ENCODE measurements around the gene STRN. TPM values are rescaled to one million over a fixed set of nuclear protein-coding genes. Genes with fewer than 3 reads are reported as not detected.

The STRN gene
- total and polyA plus RNA-seq, 10 of the 15 experiments (the other 5 are each of a cell fraction or from before 2014, with no cell fraction given), result 1.00 to 19.2 (median 9.1) TPM

- no peak overlapping the region for H3K27ac ChIP-seq (ENCODE audit: control insufficient read depth, insufficient read depth)
- ATAC-seq (no peak), DNase-seq (ENCODE audit: low read depth, low spot score) (no peak), FAIRE-seq (no peak)
- H3K79me2 ChIP-seq (ENCODE audit: control insufficient read depth, insufficient read depth, low read length), result peaks cover 3% of the 10 kb centered on the region; the same call in 1 of the 2 replicates
- in situ Hi-C loops (cut with MboI), result no loop called here
- no peaks in the 10 kb centered on the region for H3K36me3 ChIP-seq (ENCODE audit: control insufficient read depth in 2 of 2, insufficient read depth in 2 of 2, low read length in 1 of 2)
- no peak overlapping the region for H2AFZ ChIP-seq (ENCODE audit: control insufficient read depth, low read depth, low read length)
- H3K4me1 ChIP-seq (ENCODE audit: control insufficient read depth, insufficient read depth, low read length), result no peaks in the 10 kb centered on the region; the same call in 1 of the 2 replicates
- H3K9ac ChIP-seq (ENCODE audit: control insufficient read depth, insufficient read depth, low read length), result no peak overlapping the region
- ChIA-PET RAD21 (ENCODE audit: unreplicated experiment) (no interaction called here), CTCF (no interaction called here), POLR2A (no interaction called here), SMC1A (ENCODE audit: uncharacterized antibody, unreplicated experiment) (no interaction called here)
- no peaks in the 10 kb centered on the region for H4K20me1 ChIP-seq (ENCODE audit: control insufficient read depth, insufficient read depth)
- H3K27me3 ChIP-seq (replicated peaks in 1 of 2; ENCODE audit: control insufficient read depth in 2 of 2, insufficient read depth in 2 of 2, low read length in 1 of 2), result no peaks in the 10 kb centered on the region
- intact Hi-C loops (cut with micrococcal nuclease; ENCODE audit: unreplicated experiment), result no loop called here
- H3K4me3 ChIP-seq, result no peak overlapping the region
- no peaks in the 10 kb centered on the region for H3K9me3 ChIP-seq (replicated peaks; ENCODE audit: control insufficient read depth, insufficient read depth, low read length)
- 98% methylated on average over 3 of the region's 3 CpGs for WGBS (ENCODE audit: insufficient coverage, insufficient replicate concordance, low lambda C conversion rate, missing lambda C conversion rate)
- BruUV-seq (replicated peaks), result no TSS peak
- H3K4me2 ChIP-seq (ENCODE audit: control insufficient read depth, insufficient read depth), result no peak overlapping the region
- TF ChIP-seq ZNF207 (IDR thresholded peaks at IDR 0.05; ENCODE audit: borderline replicate concordance) (no peak), PBX3 (IDR thresholded peaks at IDR 0.05; ENCODE audit: insufficient replicate concordance, low read depth, low read length) (no peak), CHD2 (IDR thresholded peaks at IDR 0.05; ENCODE audit: borderline replicate concordance, low read depth, low read length) (no peak), HCFC1 (IDR thresholded peaks at IDR 0.05; ENCODE audit: low read length) (no peak), ZNF24 (IDR thresholded peaks at IDR 0.05) (no peak), LARP7 (IDR thresholded peaks at IDR 0.05) (no peak), NR2F1 (conservative IDR thresholded peaks at IDR 0.05) (no peak), ATF3 (IDR thresholded peaks at IDR 0.05; ENCODE audit: borderline replicate concordance, extremely low read depth, low read depth, low read length) (no peak), MEF2A (IDR thresholded peaks at IDR 0.05; ENCODE audit: insufficient read depth, low read depth, low read length) (no peak), TCF3 (IDR thresholded peaks at IDR 0.05; ENCODE audit: borderline replicate concordance, insufficient read depth, low read depth, low read length) (no peak)
- TF ChIP-seq, protein P1, sequence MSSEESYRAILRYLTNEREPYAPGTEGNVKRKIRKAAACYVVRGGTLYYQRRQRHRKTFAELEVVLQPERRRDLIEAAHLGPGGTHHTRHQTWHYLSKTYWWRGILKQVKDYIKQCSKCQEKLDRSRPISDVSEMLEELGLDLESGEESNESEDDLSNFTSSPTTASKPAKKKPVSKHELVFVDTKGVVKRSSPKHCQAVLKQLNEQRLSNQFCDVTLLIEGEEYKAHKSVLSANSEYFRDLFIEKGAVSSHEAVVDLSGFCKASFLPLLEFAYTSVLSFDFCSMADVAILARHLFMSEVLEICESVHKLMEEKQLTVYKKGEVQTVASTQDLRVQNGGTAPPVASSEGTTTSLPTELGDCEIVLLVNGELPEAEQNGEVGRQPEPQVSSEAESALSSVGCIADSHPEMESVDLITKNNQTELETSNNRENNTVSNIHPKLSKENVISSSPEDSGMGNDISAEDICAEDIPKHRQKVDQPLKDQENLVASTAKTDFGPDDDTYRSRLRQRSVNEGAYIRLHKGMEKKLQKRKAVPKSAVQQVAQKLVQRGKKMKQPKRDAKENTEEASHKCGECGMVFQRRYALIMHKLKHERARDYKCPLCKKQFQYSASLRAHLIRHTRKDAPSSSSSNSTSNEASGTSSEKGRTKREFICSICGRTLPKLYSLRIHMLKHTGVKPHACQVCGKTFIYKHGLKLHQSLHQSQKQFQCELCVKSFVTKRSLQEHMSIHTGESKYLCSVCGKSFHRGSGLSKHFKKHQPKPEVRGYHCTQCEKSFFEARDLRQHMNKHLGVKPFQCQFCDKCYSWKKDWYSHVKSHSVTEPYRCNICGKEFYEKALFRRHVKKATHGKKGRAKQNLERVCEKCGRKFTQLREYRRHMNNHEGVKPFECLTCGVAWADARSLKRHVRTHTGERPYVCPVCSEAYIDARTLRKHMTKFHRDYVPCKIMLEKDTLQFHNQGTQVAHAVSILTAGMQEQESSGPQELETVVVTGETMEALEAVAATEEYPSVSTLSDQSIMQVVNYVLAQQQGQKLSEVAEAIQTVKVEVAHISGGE (CRISPR knock-in tag; IDR thresholded peaks at IDR 0.05), result no peak
- TF ChIP-seq, protein P2, sequence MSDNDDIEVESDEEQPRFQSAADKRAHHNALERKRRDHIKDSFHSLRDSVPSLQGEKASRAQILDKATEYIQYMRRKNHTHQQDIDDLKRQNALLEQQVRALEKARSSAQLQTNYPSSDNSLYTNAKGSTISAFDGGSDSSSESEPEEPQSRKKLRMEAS (IDR thresholded peaks at IDR 0.05; ENCODE audit: low read depth, low read length), result no peak
- TF ChIP-seq, protein P3, sequence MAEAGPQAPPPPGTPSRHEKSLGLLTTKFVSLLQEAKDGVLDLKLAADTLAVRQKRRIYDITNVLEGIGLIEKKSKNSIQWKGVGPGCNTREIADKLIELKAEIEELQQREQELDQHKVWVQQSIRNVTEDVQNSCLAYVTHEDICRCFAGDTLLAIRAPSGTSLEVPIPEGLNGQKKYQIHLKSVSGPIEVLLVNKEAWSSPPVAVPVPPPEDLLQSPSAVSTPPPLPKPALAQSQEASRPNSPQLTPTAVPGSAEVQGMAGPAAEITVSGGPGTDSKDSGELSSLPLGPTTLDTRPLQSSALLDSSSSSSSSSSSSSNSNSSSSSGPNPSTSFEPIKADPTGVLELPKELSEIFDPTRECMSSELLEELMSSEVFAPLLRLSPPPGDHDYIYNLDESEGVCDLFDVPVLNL (IDR thresholded peaks at IDR 0.05; ENCODE audit: low read depth, low read length), result no peak
- TF ChIP-seq, protein P4, sequence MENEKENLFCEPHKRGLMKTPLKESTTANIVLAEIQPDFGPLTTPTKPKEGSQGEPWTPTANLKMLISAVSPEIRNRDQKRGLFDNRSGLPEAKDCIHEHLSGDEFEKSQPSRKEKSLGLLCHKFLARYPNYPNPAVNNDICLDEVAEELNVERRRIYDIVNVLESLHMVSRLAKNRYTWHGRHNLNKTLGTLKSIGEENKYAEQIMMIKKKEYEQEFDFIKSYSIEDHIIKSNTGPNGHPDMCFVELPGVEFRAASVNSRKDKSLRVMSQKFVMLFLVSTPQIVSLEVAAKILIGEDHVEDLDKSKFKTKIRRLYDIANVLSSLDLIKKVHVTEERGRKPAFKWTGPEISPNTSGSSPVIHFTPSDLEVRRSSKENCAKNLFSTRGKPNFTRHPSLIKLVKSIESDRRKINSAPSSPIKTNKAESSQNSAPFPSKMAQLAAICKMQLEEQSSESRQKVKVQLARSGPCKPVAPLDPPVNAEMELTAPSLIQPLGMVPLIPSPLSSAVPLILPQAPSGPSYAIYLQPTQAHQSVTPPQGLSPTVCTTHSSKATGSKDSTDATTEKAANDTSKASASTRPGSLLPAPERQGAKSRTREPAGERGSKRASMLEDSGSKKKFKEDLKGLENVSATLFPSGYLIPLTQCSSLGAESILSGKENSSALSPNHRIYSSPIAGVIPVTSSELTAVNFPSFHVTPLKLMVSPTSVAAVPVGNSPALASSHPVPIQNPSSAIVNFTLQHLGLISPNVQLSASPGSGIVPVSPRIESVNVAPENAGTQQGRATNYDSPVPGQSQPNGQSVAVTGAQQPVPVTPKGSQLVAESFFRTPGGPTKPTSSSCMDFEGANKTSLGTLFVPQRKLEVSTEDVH (IDR thresholded peaks at IDR 0.05; ENCODE audit: low read depth, partially characterized antibody), result no peak
Observed at GRCh38 chr2:36921984-36922383, 44.4 kb downstream of the STRN start.

All from GM12878 (cell line).